ENCODE measurements around the gene APEH. TPM values are rescaled to one million over a fixed set of nuclear protein-coding genes. Genes with fewer than 3 reads are reported as not detected.
A peak's percentile ranks its signal among the peaks of the same experiment; 100 is the strongest.
"Not testable (repeated sequence)": the region's sequence is repeated elsewhere in the genome, so short reads cannot be mapped to it uniquely, and the experiment has no call there.

Gene APEH
- total RNA-seq, 6 experiments from 2014 or later, result 60.9 to 114 (median 90.5) TPM

- intact Hi-C loops (cut with DNase I), result no loop called here
- H3K9me3 ChIP-seq, result no peaks in the 10 kb centered on the region
- peaks cover 0 to 74% (median 34%) of the 10 kb centered on the region in 4 donors for H3K36me3 ChIP-seq
- no peak overlapping the region for H3K27ac ChIP-seq
- ATAC-seq (no peak), DNase-seq (no peak)
- no peak for TF ChIP-seq CTCF (IDR thresholded peaks at IDR 0.05)
- TF ChIP-seq POLR2A (IDR thresholded peaks at IDR 0.05), result no peak
- no peaks in the 10 kb centered on the region for H3K4me1 ChIP-seq
- H3K4me3 ChIP-seq, result no peak overlapping the region
- no peaks in the 10 kb centered on the region for H3K27me3 ChIP-seq
- WGBS (ENCODE audit: insufficient coverage, low coverage, low lambda C conversion rate, missing lambda C conversion rate), result no CpG with 5 or more reads among the region's 2 CpGs
Measured at GRCh38 chr3:49681232-49681522, 7.0 kb downstream of the APEH start.

GRCh38 chr3:49681543-49681942 is 7.4 kb downstream of the APEH start:
- peaks cover 0 to 73% (median 32%) of the 10 kb centered on the region in 4 donors for H3K36me3 ChIP-seq
- H3K9me3 ChIP-seq, result no peaks in the 10 kb centered on the region
- no peaks in the 10 kb centered on the region for H3K27me3 ChIP-seq
- no peak overlapping the region for H3K27ac ChIP-seq
- DNase-seq (no peak), ATAC-seq (peak in 1 of 4 donors; percentile 3)
- intact Hi-C loops (cut with DNase I), result no loop called here
- no peaks in the 10 kb centered on the region for H3K4me1 ChIP-seq
- TF ChIP-seq CTCF (IDR thresholded peaks at IDR 0.05) (no peak), POLR2A (IDR thresholded peaks at IDR 0.05) (no peak)
- no peak overlapping the region for H3K4me3 ChIP-seq
- 50% methylated on average over 2 of the region's 4 CpGs for WGBS (ENCODE audit: insufficient coverage, low coverage, low lambda C conversion rate, missing lambda C conversion rate)

GRCh38 chr3:49683162-49683561 is 9.0 kb downstream of the APEH start:
- intact Hi-C loops (cut with DNase I), result no loop called here
- no peak for ATAC-seq
- no peaks in the 10 kb centered on the region for H3K27me3 ChIP-seq
- no peaks in the 10 kb centered on the region for H3K9me3 ChIP-seq
- 80% methylated on average over 1 of the region's 6 CpGs for WGBS (ENCODE audit: insufficient coverage, low coverage, low lambda C conversion rate, missing lambda C conversion rate)
- H3K36me3 ChIP-seq, result peaks cover 0 to 63% (median 25%) of the 10 kb centered on the region in 4 donors
- H3K27ac ChIP-seq, result no peak overlapping the region
- H3K4me3 ChIP-seq, result no peak overlapping the region
- peaks cover 0 to 8% (median 0%) of the 10 kb centered on the region in 4 donors for H3K4me1 ChIP-seq
- TF ChIP-seq POLR2A (IDR thresholded peaks at IDR 0.05) (no peak), CTCF (IDR thresholded peaks at IDR 0.05) (no peak)
- DNase-seq, result no peak

GRCh38 chr3:49684453-49684852 is 10.3 kb downstream of the APEH start:
- H3K27ac ChIP-seq; intact Hi-C loops (cut with DNase I); ATAC-seq; H3K4me3 ChIP-seq; DNase-seq; H3K4me1 ChIP-seq; H3K27me3 ChIP-seq; H3K9me3 ChIP-seq: not testable (repeated sequence)
- peaks cover 0 to 50% (median 20%) of the 10 kb centered on the region in 4 donors for H3K36me3 ChIP-seq
- no CpG with 5 or more reads among the region's 2 CpGs for WGBS (ENCODE audit: insufficient coverage, low coverage, low lambda C conversion rate, missing lambda C conversion rate)

GRCh38 chr3:49685103-49685502 is 11.0 kb downstream of the APEH start:
- peaks cover 0 to 11% (median 0%) of the 10 kb centered on the region in 4 donors for H3K4me1 ChIP-seq
- H3K36me3 ChIP-seq, result peaks cover 0 to 44% (median 19%) of the 10 kb centered on the region in 4 donors
- ATAC-seq; DNase-seq; H3K27me3 ChIP-seq; H3K9me3 ChIP-seq; H3K27ac ChIP-seq; intact Hi-C loops (cut with DNase I); H3K4me3 ChIP-seq: not testable (repeated sequence)
- WGBS (ENCODE audit: insufficient coverage, low coverage, low lambda C conversion rate, missing lambda C conversion rate), result no CpG with 5 or more reads among the region's 10 CpGs

GRCh38 chr3:49685846-49686245 is 11.7 kb downstream of the APEH start:
- H3K9me3 ChIP-seq; intact Hi-C loops (cut with DNase I); H3K4me3 ChIP-seq; DNase-seq; H3K27ac ChIP-seq; ATAC-seq; H3K27me3 ChIP-seq: not testable (repeated sequence)
- H3K4me1 ChIP-seq, result peaks cover 0 to 18% (median 0%) of the 10 kb centered on the region in 4 donors
- no CpG with 5 or more reads among the region's 36 CpGs for WGBS (ENCODE audit: insufficient coverage, low coverage, low lambda C conversion rate, missing lambda C conversion rate)
- peaks cover 0 to 37% (median 14%) of the 10 kb centered on the region in 4 donors for H3K36me3 ChIP-seq

GRCh38 chr3:49686346-49686745 is 12.2 kb downstream of the APEH start:
- 78% methylated on average over 14 of the region's 29 CpGs for WGBS (ENCODE audit: insufficient coverage, low coverage, low lambda C conversion rate, missing lambda C conversion rate)

GRCh38 chr3:49686769-49687423 is 12.7 kb downstream of the APEH start:
- ATAC-seq (peak in 3 of 4 donors; percentile 2 to 5 (median 3)), DNase-seq (peak in 1 of 3 donors; percentile 64)
- Histone ChIP-seq H3K36me3 (peaks cover 0 to 28% (median 13%) of the 10 kb centered on the region in 4 donors), H3K4me1 (peaks cover 0 to 26% (median 0%) of the 10 kb centered on the region in 4 donors), H3K27ac (peak overlapping the region in 1 of 3 donors; percentile 91), H3K4me3 (peak overlapping the region in 1 of 3 donors; percentile 100)
- intact Hi-C loops (cut with DNase I); H3K27me3 ChIP-seq; H3K9me3 ChIP-seq: not testable (repeated sequence)
- WGBS (ENCODE audit: insufficient coverage, low coverage, low lambda C conversion rate, missing lambda C conversion rate), result 27% methylated on average over 3 of the region's 44 CpGs

More at GRCh38 chr3:49686346-49686745, 12.2 kb downstream of the APEH start:
- ATAC-seq, result peak in 1 of 4 donors; percentile 0
- peak in 1 of 3 donors; percentile 75 for DNase-seq
- peaks cover 0 to 33% (median 13%) of the 10 kb centered on the region in 4 donors for H3K36me3 ChIP-seq
- H3K4me3 ChIP-seq; H3K27me3 ChIP-seq; intact Hi-C loops (cut with DNase I); H3K27ac ChIP-seq; H3K9me3 ChIP-seq: not testable (repeated sequence)
- peaks cover 0 to 23% (median 0%) of the 10 kb centered on the region in 4 donors for H3K4me1 ChIP-seq
